Left ventricle myocardium inferior (tissue), 1 donor: ENCODE measurements around the gene UNC93A. TPM values are rescaled to one million over a fixed set of nuclear protein-coding genes. Genes with fewer than 3 reads are reported as not detected.

Experiments
- DNase-seq: peaks from one replicate; pipeline ENCODE4 v3.0.0-alpha.2; 2020
- H3K27ac ChIP-seq: fragments of 200-600 bp; replicated peaks from 2 replicates; pipeline ENCODE4 v1.8.0; 2021
- H3K27me3 ChIP-seq: fragments of 200-600 bp; 2 replicates; pipeline ENCODE4 v1.8.0; 2021; ENCODE audit warnings: low read depth
- H3K36me3 ChIP-seq: fragments of 200-600 bp; 2 replicates; pipeline ENCODE4 v1.8.0; 2021
- H3K4me1 ChIP-seq: fragments of 200-600 bp; 2 replicates; pipeline ENCODE4 v1.8.0; 2021
- H3K4me3 ChIP-seq: fragments of 200-600 bp; 2 replicates; pipeline ENCODE4 v1.8.0; 2021; ENCODE audit warnings: mild to moderate bottlenecking, moderate library complexity
- H3K9me3 ChIP-seq: fragments of 200-600 bp; replicated peaks from 2 replicates; pipeline ENCODE4 v1.8.0; 2021
- CTCF ChIP-seq: fragments of 200-600 bp; IDR thresholded peaks from 2 replicates; pipeline ENCODE4 v1.8.0; 2021; ENCODE audit warnings: antibody characterized with exemption, mild to moderate bottlenecking, borderline replicate concordance
- intact Hi-C: fragments of 100-400 bp; cut with micrococcal nuclease; formaldehyde crosslinking; loops from one replicate; pipeline ENCODE4 v1.11.0; 2022
- total RNA-seq: library from RNA; stranded (reverse); fragmentation: NEBNext Ultra II Directional; extraction: Animal tissue kit (Norgen Biotek cat#: 25700); gene quantifications from one replicate; pipeline ENCODE4 v1.2.1, GENCODE V29; 2021
- donor health status: DM: no; HTN: yes; CAD: no; lungs with severe emphysema.

UNC93A gene
- total RNA-seq, 1 donor from 2014 or later, result not detected

GRCh38 chr6:167300902-167301777, 10.0 kb downstream of the UNC93A start:
- Histone ChIP-seq H3K9me3 (peaks cover 6% of the 10 kb centered on the region), H3K27ac (no peak overlapping the region), H3K4me1 (no peaks in the 10 kb centered on the region), H3K36me3 (no peaks in the 10 kb centered on the region), H3K4me3 (no peak overlapping the region), H3K27me3 (peaks cover 37% of the 10 kb centered on the region)
- TF ChIP-seq CTCF, result no peak
- no peak for DNase-seq
- intact Hi-C loops, result no loop called here

- H3K27ac ChIP-seq, result no peak overlapping the region
- peaks cover 29% of the 10 kb centered on the region for H3K27me3 ChIP-seq
- no peak overlapping the region for H3K4me3 ChIP-seq
- TF ChIP-seq CTCF, result no peak
- intact Hi-C loops, result no loop called here
- peaks cover 6% of the 10 kb centered on the region for H3K9me3 ChIP-seq
- H3K36me3 ChIP-seq, result no peaks in the 10 kb centered on the region
- DNase-seq, result no peak
- no peaks in the 10 kb centered on the region for H3K4me1 ChIP-seq
Measured at GRCh38 chr6:167302074-167302473, 11.0 kb downstream of the UNC93A start.

DNA sequence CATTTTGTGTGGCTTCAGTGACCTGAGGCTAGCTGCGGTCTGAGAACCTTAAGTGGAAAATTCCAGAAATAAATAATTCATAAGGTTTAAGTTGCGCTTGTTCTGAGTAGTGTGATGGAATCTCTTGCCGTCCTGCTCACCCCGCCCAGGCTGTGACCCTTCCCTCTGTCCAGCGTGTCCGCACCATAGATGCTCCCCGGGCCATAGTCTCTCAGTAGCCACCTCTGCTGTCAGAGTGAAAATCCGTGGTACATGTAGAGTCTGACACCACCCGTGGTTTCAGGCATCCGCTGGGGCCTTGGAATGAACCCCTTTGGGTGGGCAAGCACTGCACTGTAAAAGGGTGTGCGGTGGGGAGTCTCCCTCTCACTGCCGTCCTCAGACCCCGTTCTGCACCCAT, 11.7 kb downstream of the UNC93A start:
- TF ChIP-seq CTCF, result no peak

DNA sequence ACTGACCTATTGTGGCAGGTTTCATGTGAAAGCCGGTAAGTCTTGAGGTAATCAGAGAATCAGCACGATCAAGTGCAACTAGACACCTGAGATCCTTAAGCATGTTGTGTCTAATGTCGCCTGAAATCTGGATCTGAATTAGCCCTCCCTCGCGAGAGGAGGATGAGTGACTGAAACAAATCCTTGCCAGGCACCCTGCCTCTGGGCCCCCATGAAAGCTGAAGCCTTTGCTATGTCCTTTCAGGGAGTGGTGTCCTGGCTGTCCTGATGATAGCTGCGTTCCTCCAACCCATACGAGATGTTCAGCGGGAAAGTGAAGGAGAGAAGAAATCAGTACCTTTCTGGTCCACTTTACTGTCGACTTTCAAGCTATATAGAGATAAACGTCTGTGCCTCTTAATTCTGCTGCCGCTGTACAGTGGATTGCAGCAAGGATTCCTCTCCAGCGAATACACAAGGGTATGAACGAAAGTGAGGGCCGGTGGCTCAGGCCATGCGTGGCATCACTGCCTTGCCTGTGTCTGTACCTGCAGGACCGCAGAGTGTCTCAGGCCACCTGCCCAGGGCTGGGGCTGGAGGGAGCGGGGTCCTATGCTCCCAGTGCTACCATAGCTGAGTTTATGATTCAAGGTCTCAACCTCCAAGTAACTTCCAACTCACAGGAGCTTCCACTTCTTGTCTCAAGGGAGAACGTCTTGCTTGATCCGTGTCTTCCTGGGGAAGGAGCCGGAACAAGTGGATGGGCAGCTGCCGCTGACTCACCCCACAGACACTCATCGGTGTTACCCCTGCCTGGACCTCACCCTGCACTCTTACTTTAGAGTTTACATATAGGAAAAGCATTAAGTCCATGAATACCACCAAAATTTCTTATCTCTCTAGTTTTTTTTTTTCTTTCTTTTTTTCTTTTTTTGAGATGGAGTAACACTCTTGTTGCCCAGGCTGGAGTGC, 12.8 kb downstream of the UNC93A start:
- no peak for TF ChIP-seq CTCF
- Histone ChIP-seq H3K27ac (no peak overlapping the region), H3K36me3 (no peaks in the 10 kb centered on the region), H3K4me3 (no peak overlapping the region), H3K4me1 (no peaks in the 10 kb centered on the region), H3K9me3 (no peaks in the 10 kb centered on the region), H3K27me3 (peaks cover 19% of the 10 kb centered on the region)
- intact Hi-C loops, result no loop called here
- DNase-seq, result no peak

More for the DNA sequence above, 11.7 kb downstream of the UNC93A start:
- no peaks in the 10 kb centered on the region for H3K4me1 ChIP-seq
- H3K4me3 ChIP-seq, result no peak overlapping the region
- no peak overlapping the region for H3K27ac ChIP-seq
- no peaks in the 10 kb centered on the region for H3K36me3 ChIP-seq
- peaks cover 27% of the 10 kb centered on the region for H3K27me3 ChIP-seq
- no peak for DNase-seq
- peaks cover 2% of the 10 kb centered on the region for H3K9me3 ChIP-seq
- intact Hi-C loops, result no loop called here

DNA sequence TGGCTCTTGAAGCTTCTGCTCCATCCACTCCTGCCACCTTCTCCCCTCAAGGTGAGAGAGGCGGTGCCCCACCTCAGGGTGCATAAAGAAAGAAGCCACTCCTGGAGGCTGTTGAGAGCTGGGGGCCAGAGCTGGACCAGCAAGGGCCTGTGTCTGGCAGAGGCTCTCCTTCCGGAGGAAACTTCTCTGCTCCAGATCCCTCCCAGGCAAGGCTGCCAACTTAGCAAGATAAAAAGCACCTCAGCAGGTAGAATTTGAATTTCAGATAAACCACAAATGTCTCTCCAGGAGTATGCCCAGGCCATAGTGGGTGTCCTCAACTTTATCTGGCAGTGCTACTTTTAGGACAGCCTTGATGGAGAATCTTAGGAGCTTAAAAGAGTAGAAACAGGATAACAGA, 13.8 kb downstream of the UNC93A start:
- no peak overlapping the region for H3K27ac ChIP-seq
- no peak overlapping the region for H3K4me3 ChIP-seq
- peaks cover 19% of the 10 kb centered on the region for H3K27me3 ChIP-seq
- no peaks in the 10 kb centered on the region for H3K4me1 ChIP-seq
- no peaks in the 10 kb centered on the region for H3K9me3 ChIP-seq
- no peak for TF ChIP-seq CTCF
- H3K36me3 ChIP-seq, result no peaks in the 10 kb centered on the region
- DNase-seq, result no peak
- intact Hi-C loops, result no loop called here
